GM13977 (cell line): ENCODE data around the gene ACSS1.

ENCODE experiments used
- DNase-seq: peaks from one replicate; pipeline ENCODE4 v3.0.0; 2012; ENCODE audit warnings: low spot score
- in situ Hi-C: fragments of 300-500 bp; cut with MboI; formaldehyde crosslinking; loops from one replicate; pipeline ENCODE4 v1.12.0; 2022; ENCODE audit warnings: low sequenced_read_pairs, low pct_unique_long_range_greater_than_20kb, mixed read lengths, inconsistent platforms; ENCODE audit not compliant: unreplicated experiment
- TF ChIP-seq, protein P1 (sequence below): IDR thresholded peaks from 2 replicates; pipeline ENCODE4 v1.5.1; 2012; ENCODE audit warnings: mild to moderate bottlenecking, control low read depth; ENCODE audit not compliant: insufficient read depth; ENCODE audit errors: extremely low read depth, missing control alignments

Gene ACSS1

DNA sequence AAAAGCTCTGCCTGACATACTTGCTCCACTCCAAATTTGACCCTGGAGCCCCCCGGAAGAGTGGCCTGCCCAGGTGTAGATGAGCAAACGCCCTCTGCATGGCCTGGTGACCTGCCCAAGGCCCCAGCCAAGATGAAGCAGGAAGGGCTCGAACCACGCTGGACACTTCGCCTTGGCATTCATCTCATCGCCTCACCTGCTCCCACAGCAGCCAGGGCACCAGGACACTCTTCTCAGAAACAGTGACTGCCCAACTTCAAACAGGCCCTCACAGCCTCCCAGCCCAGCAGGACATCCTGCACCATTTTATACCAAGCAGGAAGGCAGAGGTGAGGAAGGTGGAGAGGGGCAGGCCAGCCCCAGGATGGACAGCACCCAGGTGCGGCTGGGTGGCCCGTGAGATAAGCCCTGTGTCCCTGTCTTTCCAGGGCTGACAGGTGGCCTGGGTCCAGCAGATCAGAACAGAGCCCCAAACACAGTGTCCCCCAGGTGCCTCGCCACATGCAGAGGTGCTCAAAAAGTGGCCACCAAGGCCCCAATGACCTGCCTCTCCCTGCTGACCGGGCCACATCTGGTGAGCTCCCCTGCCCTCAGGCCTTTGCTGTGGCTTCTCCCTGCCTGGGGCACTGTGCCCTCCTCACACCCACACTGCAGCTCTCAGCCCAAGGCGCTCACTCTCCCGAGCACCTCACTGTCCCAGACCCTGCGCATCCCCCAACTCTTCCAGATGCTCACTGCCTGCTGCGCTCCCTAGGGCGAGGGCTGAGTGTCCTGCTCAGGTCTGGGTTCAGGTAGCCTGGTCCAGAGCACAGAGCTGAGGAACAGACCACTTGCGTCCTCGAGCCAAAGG is 7.2 kb downstream of the ACSS1 start:
- TF ChIP-seq, protein P1, sequence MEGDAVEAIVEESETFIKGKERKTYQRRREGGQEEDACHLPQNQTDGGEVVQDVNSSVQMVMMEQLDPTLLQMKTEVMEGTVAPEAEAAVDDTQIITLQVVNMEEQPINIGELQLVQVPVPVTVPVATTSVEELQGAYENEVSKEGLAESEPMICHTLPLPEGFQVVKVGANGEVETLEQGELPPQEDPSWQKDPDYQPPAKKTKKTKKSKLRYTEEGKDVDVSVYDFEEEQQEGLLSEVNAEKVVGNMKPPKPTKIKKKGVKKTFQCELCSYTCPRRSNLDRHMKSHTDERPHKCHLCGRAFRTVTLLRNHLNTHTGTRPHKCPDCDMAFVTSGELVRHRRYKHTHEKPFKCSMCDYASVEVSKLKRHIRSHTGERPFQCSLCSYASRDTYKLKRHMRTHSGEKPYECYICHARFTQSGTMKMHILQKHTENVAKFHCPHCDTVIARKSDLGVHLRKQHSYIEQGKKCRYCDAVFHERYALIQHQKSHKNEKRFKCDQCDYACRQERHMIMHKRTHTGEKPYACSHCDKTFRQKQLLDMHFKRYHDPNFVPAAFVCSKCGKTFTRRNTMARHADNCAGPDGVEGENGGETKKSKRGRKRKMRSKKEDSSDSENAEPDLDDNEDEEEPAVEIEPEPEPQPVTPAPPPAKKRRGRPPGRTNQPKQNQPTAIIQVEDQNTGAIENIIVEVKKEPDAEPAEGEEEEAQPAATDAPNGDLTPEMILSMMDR = no peak
- in situ Hi-C loops = no loop called here
- no peak for DNase-seq

GRCh38 chr20:25050082-25050481 is 7.9 kb downstream of the ACSS1 start:
- in situ Hi-C loops = no loop called here
- no peak for DNase-seq
- TF ChIP-seq, protein P1 = no peak

DNA sequence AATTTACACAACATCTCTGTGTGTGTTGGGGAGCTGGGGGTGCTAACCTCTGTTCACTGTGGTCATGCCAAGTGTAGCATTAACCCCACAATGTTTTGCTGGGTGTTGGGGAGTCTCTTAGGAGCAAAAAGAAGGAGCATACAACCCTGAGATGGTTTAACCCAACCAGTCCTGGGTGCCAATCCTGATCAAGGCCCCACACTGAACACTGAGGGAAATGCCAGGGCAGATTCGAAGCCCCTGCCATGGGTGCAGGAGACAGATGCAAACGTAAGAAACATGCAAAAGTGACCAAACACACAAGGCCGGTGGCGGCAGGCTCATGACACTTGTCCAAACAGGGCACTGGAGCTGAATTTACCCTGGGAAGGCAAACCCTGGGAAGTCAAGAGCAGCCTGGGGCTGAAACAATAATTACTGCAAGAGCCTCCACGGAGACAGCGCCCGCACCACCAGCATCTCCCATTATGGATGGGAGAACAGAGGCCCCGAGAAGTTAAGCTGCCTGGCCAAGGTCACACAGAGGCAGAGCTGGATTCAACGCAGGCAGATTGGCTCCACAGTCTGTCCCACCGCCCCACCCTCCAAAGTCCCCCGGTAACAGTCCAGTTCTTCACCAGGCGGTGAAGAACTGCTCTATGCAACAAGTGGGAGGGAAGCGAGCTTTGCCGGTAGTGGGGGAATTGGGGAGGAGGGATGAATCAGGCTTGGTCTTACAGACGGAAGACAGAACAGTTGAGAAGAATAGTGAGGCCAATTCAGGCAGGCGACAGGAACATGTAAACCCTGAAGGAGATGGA is 8.5 kb downstream of the ACSS1 start:
- TF ChIP-seq, protein P1 = no peak
- no peak for DNase-seq
- in situ Hi-C loops = no loop called here

DNA sequence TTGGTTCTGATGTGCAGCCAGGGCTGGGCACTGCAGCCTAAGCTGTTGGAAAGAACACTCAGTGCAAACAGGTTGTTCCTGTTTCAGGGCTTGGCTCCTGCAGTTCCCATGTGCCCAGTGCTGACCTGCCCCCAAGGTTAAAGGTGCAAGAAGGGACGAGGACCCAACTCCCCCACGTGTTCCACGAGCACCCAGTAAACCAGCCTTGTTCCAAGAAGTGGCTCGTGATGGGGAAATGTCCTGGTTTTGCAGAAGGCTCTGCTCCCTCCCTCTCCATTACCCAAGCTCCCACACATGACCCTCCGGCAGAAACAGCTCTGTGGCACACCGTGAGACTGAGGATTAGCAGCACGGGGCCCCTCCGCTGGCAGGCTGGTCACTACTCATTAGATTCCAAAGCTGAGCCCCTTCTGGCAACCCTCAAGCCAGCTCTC is 9.4 kb downstream of the ACSS1 start:
- TF ChIP-seq, protein P1 = no peak
- in situ Hi-C loops = no loop called here
- no peak for DNase-seq

- TF ChIP-seq, protein P1 = no peak
- in situ Hi-C loops = no loop called here
- DNase-seq = no peak
Observed at GRCh38 chr20:25047766-25048165, 10.2 kb downstream of the ACSS1 start.

GRCh38 chr20:25046736-25047666 is 10.9 kb downstream of the ACSS1 start:
- TF ChIP-seq, protein P1 = no peak
- in situ Hi-C loops = no loop called here
- DNase-seq = no peak
